HG03378 (cell line): ENCODE measurements around the gene GSN.

Experiments used
- ATAC-seq: cut with Tn5 transposase; IDR thresholded peaks from one replicate; pipeline ENCODE4 v1.9.1; 2021; ENCODE audit warnings: mild to moderate bottlenecking, moderate library complexity; ENCODE audit not compliant: unreplicated experiment

GSN gene

DNA sequence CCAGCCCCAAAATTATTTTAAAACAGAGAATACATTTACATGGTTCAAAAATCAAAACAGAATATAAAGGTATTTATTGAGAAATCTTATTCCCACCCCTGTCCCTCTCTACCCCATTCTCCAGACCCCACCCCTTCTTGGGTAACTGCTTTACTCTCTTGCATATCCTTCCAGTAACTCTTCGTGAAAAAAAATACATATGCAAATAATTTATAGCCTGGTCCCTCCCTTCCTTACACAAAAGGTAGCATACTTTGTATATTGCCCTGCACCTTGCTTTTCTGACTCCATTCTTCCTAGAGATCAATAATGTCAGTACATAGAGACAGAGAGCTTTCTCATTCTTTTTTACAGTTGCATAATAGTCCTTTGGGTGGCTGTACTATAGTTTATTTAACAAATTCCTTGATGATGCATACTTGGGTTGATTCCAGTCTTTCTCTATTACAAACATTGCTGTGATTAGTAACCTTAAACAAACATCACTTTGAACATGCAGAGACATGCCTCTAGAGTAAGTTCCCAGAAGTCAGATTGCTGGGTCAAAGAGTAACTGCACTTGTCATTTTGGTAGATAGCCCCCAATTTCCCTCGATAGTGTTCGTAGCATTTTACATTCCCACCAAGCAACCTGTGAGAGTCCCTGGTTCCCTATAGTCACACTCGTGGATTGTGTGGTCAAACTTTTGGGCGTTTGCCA is 54.2 kb downstream of the GSN start:
- ATAC-seq: no peak

DNA sequence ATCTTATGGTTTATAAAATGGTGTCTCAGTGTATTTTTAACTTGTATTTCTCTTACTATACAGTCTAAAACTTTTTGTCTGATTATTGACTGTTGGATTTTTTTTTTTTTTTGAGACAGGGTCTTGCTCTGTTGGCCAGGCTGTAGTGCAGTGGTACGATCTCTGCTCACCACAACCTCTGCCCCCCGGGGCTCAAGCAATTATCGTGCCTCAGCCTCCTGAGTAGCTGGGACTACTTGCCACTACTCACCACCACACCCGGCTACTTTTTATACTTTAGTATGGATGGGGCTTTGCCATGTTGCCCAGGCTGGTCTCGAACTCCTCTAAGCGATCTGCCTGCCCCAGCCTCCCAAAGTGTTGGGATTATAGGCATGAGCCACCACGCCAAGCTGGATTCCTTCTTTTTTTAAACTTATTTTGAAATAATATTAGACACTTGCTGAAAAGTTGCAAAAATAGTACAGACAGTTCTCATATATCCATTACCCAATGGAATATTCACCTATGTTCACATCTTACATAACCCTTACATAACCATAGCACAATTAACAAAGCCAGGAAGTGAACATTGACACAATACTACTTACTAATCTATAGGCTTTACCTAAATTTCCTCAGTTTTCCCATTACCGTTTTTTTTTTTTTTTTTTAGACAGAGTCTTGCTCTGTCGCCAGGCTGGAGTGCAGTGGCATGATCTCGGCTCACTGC is 54.9 kb downstream of the GSN start:
- ATAC-seq: no peak

- ATAC-seq: no peak
These were observed 55.6 kb downstream of the GSN start for GRCh38 chr9:121323449-121324151.

GRCh38 chr9:121324316-121324715 is 56.4 kb downstream of the GSN start:
- no peak for ATAC-seq

DNA sequence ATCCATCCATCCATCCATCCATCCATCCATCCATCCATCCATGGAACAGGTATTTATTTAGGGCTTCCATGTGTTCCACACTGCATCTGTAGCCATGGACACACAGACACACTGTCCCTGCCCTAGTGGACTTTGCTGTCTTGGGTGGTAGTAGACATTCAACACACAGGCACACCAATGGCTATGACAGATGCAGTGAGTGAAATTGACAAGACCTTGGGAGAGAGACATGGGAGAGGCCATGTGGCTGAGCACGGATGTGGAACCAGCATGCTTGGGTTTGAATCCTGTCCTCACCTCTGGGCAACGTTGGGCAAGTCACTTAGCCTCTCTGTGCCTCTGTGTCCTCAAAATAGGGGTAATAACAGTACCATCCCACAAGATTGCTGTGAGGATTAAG is 56.8 kb downstream of the GSN start:
- ATAC-seq: no peak

- no peak for ATAC-seq
These were observed 57.4 kb downstream of the GSN start for GRCh38 chr9:121325387-121325786.

DNA sequence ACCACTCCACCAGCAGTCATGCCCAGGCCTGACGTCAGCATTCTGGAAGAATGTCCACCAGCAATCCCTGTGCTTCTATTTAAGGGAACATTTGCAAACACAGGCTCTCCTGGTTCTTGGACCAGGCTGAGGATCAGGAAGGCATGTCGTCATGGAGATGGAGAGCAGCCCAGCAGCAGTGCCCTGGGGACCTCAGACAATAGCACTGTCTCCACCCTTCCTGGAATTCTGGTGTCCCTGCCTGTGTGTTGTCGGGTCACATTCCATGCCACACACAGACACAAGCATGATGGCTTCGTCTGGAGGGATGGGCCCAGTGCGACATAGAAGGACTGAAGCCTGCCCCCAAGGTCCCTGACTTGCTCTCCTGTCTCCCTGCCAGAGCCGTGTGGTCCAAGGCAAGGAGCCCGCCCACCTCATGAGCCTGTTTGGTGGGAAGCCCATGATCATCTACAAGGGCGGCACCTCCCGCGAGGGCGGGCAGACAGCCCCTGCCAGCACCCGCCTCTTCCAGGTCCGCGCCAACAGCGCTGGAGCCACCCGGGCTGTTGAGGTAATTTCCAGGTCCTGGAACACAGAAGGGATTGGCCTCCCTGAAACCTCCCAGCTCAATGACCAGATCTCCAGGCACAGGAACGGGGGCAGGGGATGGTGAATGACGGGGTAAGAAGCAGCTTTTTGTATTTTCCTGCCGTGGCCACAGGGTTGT is 58.3 kb downstream of the GSN start:
- ATAC-seq: no peak

- no peak for ATAC-seq
These were observed 59.1 kb downstream of the GSN start for GRCh38 chr9:121326901-121327613.

- no peak for ATAC-seq
These were observed 60.5 kb downstream of the GSN start for GRCh38 chr9:121328476-121328875.

- no peak for ATAC-seq
These were observed 61.1 kb downstream of the GSN start for GRCh38 chr9:121328876-121329681.

DNA sequence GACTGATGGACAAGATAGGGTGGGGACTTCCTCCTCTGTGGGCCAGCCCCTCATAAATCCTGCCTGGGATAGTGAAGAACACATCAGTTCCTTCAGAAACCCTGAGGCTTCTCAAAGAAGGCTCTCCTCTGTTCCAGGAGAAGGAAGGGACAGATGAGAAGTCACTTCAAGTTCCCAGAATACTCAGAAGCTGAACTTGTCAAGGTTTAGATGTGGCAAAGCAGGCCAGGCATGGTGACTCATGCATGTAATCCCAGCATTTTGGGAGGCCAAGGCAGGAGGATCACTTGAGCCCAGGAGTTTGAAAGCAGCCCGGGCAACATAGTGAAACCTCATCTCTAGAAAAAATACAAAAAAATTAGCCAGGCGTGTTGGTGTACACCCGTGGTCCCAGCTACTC is 63.6 kb downstream of the GSN start:
- no peak for ATAC-seq

DNA sequence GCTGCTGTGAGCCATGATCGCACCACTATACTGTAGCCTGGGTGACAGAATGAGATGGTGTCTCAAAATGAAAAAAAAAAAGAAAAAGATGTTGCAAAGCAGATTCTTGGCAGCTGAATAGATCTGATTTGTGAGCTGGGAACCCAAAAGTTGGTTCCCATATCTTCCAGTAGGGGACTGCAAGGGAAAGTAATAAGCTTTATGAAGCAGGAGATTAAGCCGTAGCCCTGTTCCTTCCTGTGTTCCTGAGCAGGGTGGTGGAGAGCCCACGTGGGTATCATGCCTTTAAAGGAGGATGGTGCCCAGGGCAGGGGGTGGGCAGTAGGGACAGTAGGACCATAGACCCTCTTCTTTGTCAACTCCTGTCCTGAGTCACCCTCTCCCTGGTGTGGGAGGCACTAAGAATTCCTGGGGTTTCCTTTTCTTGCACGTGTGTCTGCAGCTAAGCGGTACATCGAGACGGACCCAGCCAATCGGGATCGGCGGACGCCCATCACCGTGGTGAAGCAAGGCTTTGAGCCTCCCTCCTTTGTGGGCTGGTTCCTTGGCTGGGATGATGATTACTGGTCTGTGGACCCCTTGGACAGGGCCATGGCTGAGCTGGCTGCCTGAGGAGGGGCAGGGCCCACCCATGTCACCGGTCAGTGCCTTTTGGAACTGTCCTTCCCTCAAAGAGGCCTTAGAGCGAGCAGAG is 64.2 kb downstream of the GSN start:
- ATAC-seq: no peak

DNA sequence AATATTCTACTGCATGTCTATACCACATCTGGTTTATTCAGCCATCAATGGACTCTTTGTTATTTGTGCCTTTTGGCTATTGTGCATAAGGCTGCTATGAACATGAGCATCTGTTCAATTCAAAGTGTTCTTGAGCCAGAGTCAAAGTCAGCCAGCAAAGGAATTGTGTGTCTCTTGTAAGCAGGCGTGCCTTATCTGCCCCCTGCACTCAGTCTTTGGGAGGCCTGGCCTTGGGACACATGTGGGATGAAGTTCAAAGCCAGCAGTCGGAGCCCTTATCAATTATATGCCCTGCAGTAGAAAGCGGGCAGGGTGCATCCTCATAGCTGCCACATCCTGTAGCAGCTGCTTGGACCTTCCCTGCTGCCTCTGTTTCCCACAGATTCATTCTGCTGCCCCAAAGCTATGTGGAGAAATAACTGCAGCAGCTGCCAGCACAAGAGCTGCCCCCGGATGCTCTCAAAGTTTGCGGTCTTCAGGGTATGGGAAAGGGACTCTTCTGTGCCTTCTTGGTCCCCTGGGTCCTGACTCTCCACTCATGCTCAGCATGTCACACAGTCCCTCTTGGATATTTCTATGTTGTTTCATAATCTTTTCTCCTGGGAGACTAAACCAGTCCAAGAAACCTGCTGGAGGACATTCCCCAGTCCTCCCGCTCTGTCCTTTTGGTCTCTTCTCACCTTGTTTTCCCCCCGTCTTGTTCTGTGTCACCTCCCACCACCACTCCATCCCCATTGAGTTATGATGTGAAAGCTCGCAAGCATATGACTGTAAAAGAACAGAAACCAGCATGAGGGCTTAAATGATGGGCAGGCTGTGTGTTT is 66.2 kb downstream of the GSN start:
- no peak for ATAC-seq

GRCh38 chr9:121336665-121337064 is 68.7 kb downstream of the GSN start:
- ATAC-seq: no peak

- ATAC-seq: no peak
These were observed 71.5 kb downstream of the GSN start for GRCh38 chr9:121339437-121339836.

DNA sequence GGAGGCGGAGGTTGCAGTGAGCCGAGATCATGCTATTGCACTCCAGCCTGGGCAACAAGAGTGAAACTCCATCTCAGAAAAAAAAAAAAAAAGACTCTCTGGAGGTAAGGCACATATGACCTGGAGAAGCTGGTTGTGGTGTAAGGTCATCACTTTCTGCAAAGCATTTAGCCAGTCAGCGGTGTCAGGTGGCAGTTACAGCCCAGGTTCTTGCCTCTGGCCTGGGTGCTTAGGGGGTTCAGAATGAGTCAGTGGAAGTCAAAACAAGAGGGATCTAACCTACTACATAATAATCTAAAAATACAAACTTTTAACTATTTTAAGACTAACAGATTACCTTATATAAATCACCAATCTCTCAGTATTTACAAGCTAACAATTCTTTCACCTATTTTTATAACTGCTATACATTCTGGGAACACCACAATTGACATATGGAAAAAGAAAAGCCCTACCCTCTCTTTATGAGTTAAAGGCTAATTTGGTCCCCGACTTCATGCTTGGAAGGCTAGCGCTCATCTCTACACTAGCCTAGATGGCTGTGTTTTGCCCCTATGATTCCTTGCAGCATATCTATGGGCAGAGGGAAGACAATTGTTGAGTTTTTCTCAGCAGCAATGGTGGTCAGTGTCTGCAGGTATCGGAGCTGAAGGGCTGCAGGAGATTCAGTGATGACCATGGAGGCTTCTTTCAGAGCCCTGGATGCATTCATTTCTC is 72.9 kb downstream of the GSN start:
- ATAC-seq: peak; percentile 91

- no peak for ATAC-seq
These were observed 76.2 kb downstream of the GSN start for GRCh38 chr9:121344184-121344583.

DNA sequence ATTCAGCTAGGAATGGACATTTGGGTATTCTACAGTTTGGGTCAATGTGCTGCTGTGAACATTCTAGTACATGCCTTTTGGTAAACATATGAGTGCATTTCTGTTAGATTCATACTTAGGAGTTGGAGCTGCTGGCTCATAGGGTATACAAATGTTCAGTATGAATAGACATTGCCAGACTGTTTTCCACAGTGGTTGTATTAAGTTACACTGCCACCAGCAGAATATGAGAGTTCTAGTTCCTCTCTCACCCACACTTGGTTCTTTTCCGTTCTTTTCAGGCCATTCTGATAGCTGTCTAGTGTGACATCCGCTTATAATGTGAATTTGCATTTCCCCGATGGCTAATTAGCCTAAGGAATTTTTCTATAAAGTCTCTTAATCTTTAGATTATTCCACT is 77.1 kb downstream of the GSN start:
- ATAC-seq: no peak
